GM12801 (cell line): ENCODE measurements around the gene KDM4D.

Experiments used
- CTCF ChIP-seq: IDR thresholded peaks from one replicate; pipeline ENCODE4 v1.5.1; 2011; ENCODE audit warnings: control low read depth; ENCODE audit not compliant: insufficient read length; ENCODE audit errors: extremely low read depth

Gene KDM4D

GRCh38 chr11:94973099-94973968, at the start of gene KDM4D, which contains the start of gene CWC15:
Gene KDM4D (plus strand): TSS chr11:94973709. CDS start chr11:94997373, 23,664 bp downstream.
Gene CWC15 (minus strand): TSS chr11:94973556. CDS start chr11:94972185, 1,371 bp downstream.
- TF ChIP-seq CTCF: no peak

GRCh38 chr11:94924171-94924572, 49.3 kb upstream of the KDM4D start:
- TF ChIP-seq CTCF: no peak

- TF ChIP-seq CTCF: no peak
Measured at GRCh38 chr11:94924612-94925011, 48.9 kb upstream of the KDM4D start.

GRCh38 chr11:94925422-94926270, 47.9 kb upstream of the KDM4D start:
- TF ChIP-seq CTCF: no peak

- TF ChIP-seq CTCF: no peak
Measured at GRCh38 chr11:94926271-94926625, 47.3 kb upstream of the KDM4D start.

- no peak for TF ChIP-seq CTCF
Measured at GRCh38 chr11:94926698-94927237, 46.7 kb upstream of the KDM4D start.

- no peak for TF ChIP-seq CTCF
Measured at GRCh38 chr11:94928117-94928990, 45.2 kb upstream of the KDM4D start.
